H9 (cell line): ENCODE data around the gene UBE2L3. TPM values are rescaled to one million over a fixed set of nuclear protein-coding genes. Genes with fewer than 3 reads are reported as not detected.

Experiments
- DNase-seq: peaks from one replicate; pipeline ENCODE4 v3.0.0-alpha.2; 2017
- H2AFZ ChIP-seq: one replicate; pipeline ENCODE4 v1.6.1; 2013; ENCODE audit warnings: mild to moderate bottlenecking, low read length, control low read depth, moderate library complexity
- H2AK5ac ChIP-seq: 2 replicates; pipeline ENCODE4 v1.6.1; 2013; ENCODE audit warnings: low read length, control low read depth, mixed read lengths; ENCODE audit not compliant: insufficient read length
- H2BK120ac ChIP-seq: one replicate; pipeline ENCODE4 v1.6.1; 2013; ENCODE audit warnings: low read depth, mild to moderate bottlenecking, low read length, control low read depth, inconsistent platforms; ENCODE audit not compliant: poor library complexity, severe bottlenecking
- H2BK12ac ChIP-seq: 2 replicates; pipeline ENCODE4 v1.6.1; 2013; ENCODE audit warnings: low read length, control low read depth, mixed read lengths, low read depth; ENCODE audit not compliant: insufficient read length
- H2BK15ac ChIP-seq: 2 replicates; pipeline ENCODE4 v1.6.1; 2013; ENCODE audit warnings: low read depth, low read length, control low read depth
- H2BK20ac ChIP-seq: one replicate; pipeline ENCODE4 v1.6.1; 2013; ENCODE audit warnings: low read depth, mild to moderate bottlenecking, low read length, control low read depth, inconsistent platforms; ENCODE audit not compliant: poor library complexity, severe bottlenecking
- H2BK5ac ChIP-seq: 2 replicates; pipeline ENCODE4 v1.6.1; 2013; ENCODE audit warnings: low read length, control low read depth, mixed read lengths; ENCODE audit not compliant: insufficient read length
- H3K14ac ChIP-seq: 2 replicates; pipeline ENCODE4 v1.6.1; 2013; ENCODE audit warnings: low read length, control low read depth; ENCODE audit not compliant: insufficient read depth
- H3K18ac ChIP-seq: 2 replicates; pipeline ENCODE4 v1.6.1; 2013; ENCODE audit warnings: low read depth, mild to moderate bottlenecking, mixed read lengths, low read length, control low read depth; ENCODE audit not compliant: insufficient read length
- H3K23ac ChIP-seq: 2 replicates; pipeline ENCODE4 v1.6.1; 2013; ENCODE audit warnings: low read length, control low read depth, mixed read lengths, low read depth; ENCODE audit not compliant: insufficient read length
- H3K23me2 ChIP-seq: 2 replicates; pipeline ENCODE4 v1.6.1; 2013; ENCODE audit warnings: low read depth, mild to moderate bottlenecking, mixed read lengths, low read length, control low read depth; ENCODE audit not compliant: insufficient read length, poor library complexity, severe bottlenecking
- H3K27ac ChIP-seq: 2 replicates; pipeline ENCODE4 v1.5.1; 2013; ENCODE audit warnings: low read length, control low read depth, mixed read lengths, low read depth; ENCODE audit not compliant: insufficient read length
- H3K27me3 ChIP-seq: 2 replicates; pipeline ENCODE4 v1.6.1; 2013; ENCODE audit warnings: low read length, control low read depth, inconsistent platforms; ENCODE audit not compliant: insufficient read depth
- H3K4ac ChIP-seq: 2 replicates; pipeline ENCODE4 v1.6.1; 2013; ENCODE audit warnings: low read depth, mild to moderate bottlenecking, control low read depth, inconsistent platforms, low read length, moderate library complexity
- H3K4me1 ChIP-seq: 2 replicates; pipeline ENCODE4 v1.6.1; 2013; ENCODE audit warnings: low read length, control low read depth, inconsistent platforms; ENCODE audit not compliant: insufficient read depth
- H3K4me2 ChIP-seq: 2 replicates; pipeline ENCODE4 v1.6.1; 2013; ENCODE audit warnings: low read length, control low read depth, mixed read lengths; ENCODE audit not compliant: insufficient read length, insufficient read depth
- H3K56ac ChIP-seq: 2 replicates; pipeline ENCODE4 v1.6.1; 2013; ENCODE audit warnings: low read depth, mild to moderate bottlenecking, mixed read lengths, low read length, control low read depth; ENCODE audit not compliant: insufficient read length
- H3K79me1 ChIP-seq: 2 replicates; pipeline ENCODE4 v1.6.1; 2013; ENCODE audit warnings: low read depth, mild to moderate bottlenecking, moderate library complexity, low read length, control low read depth, inconsistent platforms; ENCODE audit not compliant: insufficient read depth, poor library complexity, severe bottlenecking
- H3K79me2 ChIP-seq: 2 replicates; pipeline ENCODE4 v1.6.1; 2013; ENCODE audit warnings: low read length, control low read depth, inconsistent platforms; ENCODE audit not compliant: insufficient read depth
- H3K9ac ChIP-seq: 2 replicates; pipeline ENCODE4 v1.6.1; 2013; ENCODE audit warnings: low read length, control low read depth, mixed read lengths; ENCODE audit not compliant: insufficient read length; ENCODE audit errors: extremely low read depth
- H3K9me3 ChIP-seq: one replicate; pipeline ENCODE4 v1.6.1; 2013; ENCODE audit warnings: low read depth, low read length, inconsistent platforms; ENCODE audit not compliant: control insufficient read depth
- H3T11ph ChIP-seq: one replicate; pipeline ENCODE4 v1.6.1; 2013; ENCODE audit warnings: mild to moderate bottlenecking, low read length, control low read depth, inconsistent platforms
- H4K20me1 ChIP-seq: one replicate; pipeline ENCODE4 v1.6.1; 2013; ENCODE audit not compliant: control insufficient read depth, insufficient read length, insufficient read depth
- H4K5ac ChIP-seq: 2 replicates; pipeline ENCODE4 v1.6.1; 2013; ENCODE audit warnings: low read depth, mild to moderate bottlenecking, mixed read lengths, low read length, control low read depth; ENCODE audit not compliant: insufficient read length
- H4K8ac ChIP-seq: replicated peaks from 2 replicates; pipeline ENCODE4 v1.6.1; 2013; ENCODE audit warnings: low read length, control low read depth, mixed read lengths, low read depth; ENCODE audit not compliant: insufficient read length
- H4K91ac ChIP-seq: 2 replicates; pipeline ENCODE4 v1.6.1; 2013; ENCODE audit warnings: low read depth, mild to moderate bottlenecking, moderate library complexity, mixed read lengths, low read length, control low read depth; ENCODE audit not compliant: insufficient read length
- H3K27ac Mint-ChIP-seq, 3 experiments: 2 replicates in 2 of 3; 3 replicates in 1 of 3; pipeline ENCODE4 v1.8.0; 2020 to 2021; ENCODE audit warnings: mixed read lengths in 3 of 3, mild to moderate bottlenecking in 1 of 3, moderate library complexity in 1 of 3
- H3K27me3 Mint-ChIP-seq: 2 replicates; pipeline ENCODE4 v1.8.0; 2021; ENCODE audit warnings: low read depth, mild to moderate bottlenecking, moderate library complexity, mixed read lengths
- H3K36me3 Mint-ChIP-seq, 3 experiments: 2 replicates in 2 of 3; 3 replicates in 1 of 3; pipeline ENCODE4 v1.8.0; 2020 to 2021; ENCODE audit warnings: low read depth in 3 of 3, mixed read lengths in 3 of 3; ENCODE audit not compliant: insufficient read depth in 1 of 3
- H3K4me1 Mint-ChIP-seq, 2 experiments: 2 replicates each; pipeline ENCODE4 v1.8.0; 2020; ENCODE audit warnings: mixed read lengths in 2 of 2
- H3K4me3 Mint-ChIP-seq, 2 experiments: 2 replicates in 1 of 2; 3 replicates in 1 of 2; pipeline ENCODE4 v1.8.0; 2020 to 2021; ENCODE audit warnings: mild to moderate bottlenecking in 2 of 2, mixed read lengths in 2 of 2, moderate library complexity in 1 of 2
- H3K9me3 Mint-ChIP-seq, 2 experiments: 2 replicates in 1 of 2; 3 replicates in 1 of 2; pipeline ENCODE4 v1.8.0; 2020; ENCODE audit warnings: mild to moderate bottlenecking in 2 of 2, mixed read lengths in 2 of 2, moderate library complexity in 1 of 2
- CTCF ChIP-seq: fragments of 200-600 bp; sonication (generic); conservative IDR thresholded peaks from 3 replicates; pipeline ENCODE4 v1.8.0; 2021; ENCODE audit warnings: antibody characterized with exemption, mild to moderate bottlenecking
- WGBS: extraction: QIAGEN DNeasy Blood & Tissue Kit; methylation state at CpG from one replicate; pipeline ENCODE4 v1.1.7; 2013; ENCODE audit warnings: missing lambda C conversion rate, low lambda C conversion rate, mixed read lengths; ENCODE audit not compliant: insufficient read length; ENCODE audit errors: extremely low coverage; 5-methylcytosine and 5-hydroxymethylcytosine counted together
- total RNA-seq: library from RNA; stranded (reverse); gene quantifications from 2 replicates; pipeline ENCODE4 v1.2.1, GENCODE V29; 2021

Gene UBE2L3
- total RNA-seq, 1 experiment from 2014 or later = 79.7 TPM

- no peaks in the 10 kb centered on the region for H3K4me1 ChIP-seq
- H3K9me3 Mint-ChIP-seq = no peaks in the 10 kb centered on the region; a peak in 1 of 5 replicates
- H2AFZ ChIP-seq = no peak overlapping the region
- no peak overlapping the region for H3K14ac ChIP-seq
- no peak overlapping the region for H3K56ac ChIP-seq
- no peak overlapping the region for H2BK120ac ChIP-seq
- no peaks in the 10 kb centered on the region for H3K23me2 ChIP-seq
- H3K4me3 Mint-ChIP-seq = no peak overlapping the region
- no peak overlapping the region for H4K91ac ChIP-seq
- no peak overlapping the region for H3K23ac ChIP-seq
- H3K9ac ChIP-seq = no peak overlapping the region
- no peak overlapping the region for H4K5ac ChIP-seq
- no peaks in the 10 kb centered on the region for H3K79me2 ChIP-seq
- H2BK20ac ChIP-seq = no peak overlapping the region
- H2BK15ac ChIP-seq = no peak overlapping the region
- H3K27me3 ChIP-seq = no peaks in the 10 kb centered on the region; the same call in 1 of the 2 replicates
- no peak overlapping the region for H3K27ac ChIP-seq
- H4K20me1 ChIP-seq = no peaks in the 10 kb centered on the region
- no peak overlapping the region for H2AK5ac ChIP-seq
- no peak for DNase-seq
- H3K79me1 ChIP-seq = no peaks in the 10 kb centered on the region
- H3K18ac ChIP-seq = no peak overlapping the region
- H3K4me1 Mint-ChIP-seq = 0 out of 4 replicates have a peak, but pooled peaks cover 0 to 2% of the 10 kb centered on the region in 2 experiments
- H3K36me3 Mint-ChIP-seq = no peaks in the 10 kb centered on the region
- no peak overlapping the region for H3K4me2 ChIP-seq
- no peak overlapping the region for H3K4ac ChIP-seq
- H4K8ac ChIP-seq = no peak overlapping the region
- no CpG with 5 or more reads among the region's 19 CpGs for WGBS
- H3T11ph ChIP-seq = no peak overlapping the region
- peaks cover 29% of the 10 kb centered on the region for H3K27me3 Mint-ChIP-seq
- no peak overlapping the region for H2BK5ac ChIP-seq
- no peak overlapping the region for H3K27ac Mint-ChIP-seq
- no peak for TF ChIP-seq CTCF
- H2BK12ac ChIP-seq = no peak overlapping the region
- no peaks in the 10 kb centered on the region for H3K9me3 ChIP-seq
Observed at GRCh38 chr22:21634844-21635243, 67.3 kb downstream of the UBE2L3 start.
